H1 (cell line): ENCODE results near the gene TPRN. TPM values are rescaled to one million over a fixed set of nuclear protein-coding genes. Genes with fewer than 3 reads are reported as not detected.

Experiments
- CTCF ChIA-PET: fragments of 300-600 bp; sonication (Branson Sonifier 250); formaldehyde crosslinking; loops from one replicate; lab custom pipeline; 2021; ENCODE audit not compliant: partially characterized antibody; lab: Charles Lee
- POLR2A ChIA-PET: fragments of 300-600 bp; sonication (Branson Sonifier 250); formaldehyde crosslinking; loops from one replicate; lab custom pipeline; 2021; ENCODE audit warnings: inconsistent platforms; ENCODE audit not compliant: partially characterized antibody; lab: Charles Lee
- DNase-seq, 2 experiments: peaks; one replicate each; pipeline versions ENCODE4 v3.0.0 to v3.0.0-alpha.2; 2010 to 2022; ENCODE audit warnings: low spot score in 2 of 2, low read depth in 1 of 2, mixed read lengths in 1 of 2
- FAIRE-seq: peaks from 2 replicates; lab custom pipeline; 2011; peaks lifted over from hg19 to GRCh38; lab: Jason Lieb, UNC
- H2AFZ ChIP-seq: 2 replicates; pipeline ENCODE4 v1.8.1; 2012; ENCODE audit warnings: low read length, inconsistent platforms
- H2AK5ac ChIP-seq: 2 replicates; pipeline ENCODE4 v1.6.1; 2013; ENCODE audit warnings: low read depth, low read length
- H2BK120ac ChIP-seq: replicated peaks from 2 replicates; pipeline ENCODE3; 2013; ENCODE audit warnings: low read depth, low read length, inconsistent platforms
- H2BK12ac ChIP-seq: 2 replicates; pipeline ENCODE4 v1.6.1; 2013; ENCODE audit warnings: low read depth, low read length
- H2BK15ac ChIP-seq: 2 replicates; pipeline ENCODE4 v1.6.1; 2013; ENCODE audit warnings: low read length
- H2BK20ac ChIP-seq: 2 replicates; pipeline ENCODE4 v1.6.1; 2013; ENCODE audit warnings: low read length
- H2BK5ac ChIP-seq: 2 replicates; pipeline ENCODE4 v1.6.1; 2013; ENCODE audit warnings: low read depth, low read length
- H3K14ac ChIP-seq: 2 replicates; pipeline ENCODE4 v1.6.1; 2013; ENCODE audit warnings: inconsistent platforms; ENCODE audit not compliant: insufficient read length
- H3K18ac ChIP-seq: 2 replicates; pipeline ENCODE4 v1.6.1; 2013; ENCODE audit warnings: low read length; ENCODE audit errors: extremely low read depth
- H3K23ac ChIP-seq: 2 replicates; pipeline ENCODE4 v1.6.1; 2013; ENCODE audit warnings: inconsistent platforms; ENCODE audit not compliant: insufficient read length
- H3K23me2 ChIP-seq: 2 replicates; pipeline ENCODE4 v1.6.1; 2013; ENCODE audit warnings: low read depth, low read length
- H3K27ac ChIP-seq: 2 replicates; pipeline ENCODE4 v1.6.1; 2011; ENCODE audit warnings: low read depth, low read length, inconsistent platforms
- H3K27me3 ChIP-seq, 4 experiments: replicated peaks in 1 of 4; 1 replicate in 1 of 4; 2 replicates in 3 of 4; pipeline versions ENCODE4 v1.6.1 to v1.8.1; 2011 to 2013; ENCODE audit warnings: low read length in 3 of 4, mild to moderate bottlenecking in 3 of 4, inconsistent platforms in 2 of 4, mixed read lengths in 2 of 4, moderate library complexity in 1 of 4; ENCODE audit not compliant: control insufficient read depth in 3 of 4, insufficient read depth in 3 of 4; ENCODE audit errors: extremely low read depth in 1 of 4
- H3K36me3 ChIP-seq, 4 experiments: 2 replicates each; pipeline versions ENCODE4 v1.6.1 to v1.8.1; 2011 to 2013; ENCODE audit warnings: mild to moderate bottlenecking in 4 of 4, low read length in 3 of 4, moderate library complexity in 2 of 4, control low read depth in 1 of 4, inconsistent platforms in 1 of 4; ENCODE audit not compliant: insufficient read depth in 4 of 4, control insufficient read depth in 2 of 4
- H3K4ac ChIP-seq: replicated peaks from 2 replicates; pipeline ENCODE3; 2013; ENCODE audit warnings: low read length, low read depth, mixed read lengths, inconsistent platforms; ENCODE audit not compliant: insufficient read length
- H3K4me1 ChIP-seq, 4 experiments: replicated peaks in 1 of 4; 1 replicate in 1 of 4; 2 replicates in 3 of 4; pipeline versions ENCODE4 v1.6.1 to v1.8.1; 2011 to 2013; ENCODE audit warnings: low read length in 3 of 4, inconsistent platforms in 2 of 4, mixed read lengths in 1 of 4; ENCODE audit not compliant: insufficient read depth in 4 of 4, control insufficient read depth in 3 of 4
- H3K4me2 ChIP-seq, 2 experiments: 2 replicates each; pipeline versions ENCODE4 v1.6.1 to v1.8.1; 2011 to 2013; ENCODE audit warnings: low read depth in 2 of 2, low read length in 2 of 2, control low read depth in 1 of 2, inconsistent platforms in 1 of 2, mild to moderate bottlenecking in 1 of 2; ENCODE audit not compliant: insufficient read depth in 1 of 2
- H3K4me3 ChIP-seq, 4 experiments: fragments of 200-600, 300-600 bp in 1 of 4; sonication (generic), shearing (Covaris generic), sonication (Bioruptor Twin) in 1 of 4; 2 replicates each; pipeline versions ENCODE4 v1.5.1 to v1.8.1; 2011 to 2016; ENCODE audit warnings: low read length in 4 of 4, low read depth in 3 of 4, control low read depth in 2 of 4, inconsistent platforms in 2 of 4, mild to moderate bottlenecking in 2 of 4, mixed read lengths in 1 of 4, moderate library complexity in 1 of 4; ENCODE audit not compliant: insufficient read depth in 2 of 4; ENCODE audit errors: extremely low read depth in 1 of 4
- H3K56ac ChIP-seq: replicated peaks from 2 replicates; pipeline ENCODE3; 2013; ENCODE audit warnings: low read depth, mild to moderate bottlenecking, mixed read lengths, low read length, inconsistent platforms; ENCODE audit not compliant: insufficient read length
- H3K79me1 ChIP-seq: 2 replicates; pipeline ENCODE4 v1.6.1; 2013; ENCODE audit warnings: low read depth, low read length, control low read depth
- H3K79me2 ChIP-seq, 2 experiments: 2 replicates each; pipeline versions ENCODE4 v1.6.1 to v1.8.1; 2012 to 2013; ENCODE audit warnings: low read length in 2 of 2, mild to moderate bottlenecking in 2 of 2, inconsistent platforms in 1 of 2; ENCODE audit not compliant: insufficient read depth in 2 of 2, control insufficient read depth in 1 of 2
- H3K9ac ChIP-seq, 4 experiments: replicated peaks in 1 of 4; 1 replicate in 1 of 4; 2 replicates in 3 of 4; pipeline versions ENCODE4 v1.6.1 to v1.8.1; 2011 to 2013; ENCODE audit warnings: low read depth in 3 of 4, low read length in 3 of 4, control low read depth in 2 of 4, mild to moderate bottlenecking in 2 of 4, moderate library complexity in 2 of 4, inconsistent platforms in 1 of 4; ENCODE audit errors: extremely low read depth in 1 of 4
- H3K9me3 ChIP-seq, 2 experiments: 2 replicates each; pipeline versions ENCODE4 v1.6.1 to v1.8.1; 2012 to 2013; ENCODE audit warnings: mild to moderate bottlenecking in 2 of 2, moderate library complexity in 2 of 2, control low read depth in 1 of 2, inconsistent platforms in 1 of 2, low read depth in 1 of 2, low read length in 1 of 2, mixed read lengths in 1 of 2; ENCODE audit not compliant: insufficient read depth in 2 of 2
- H4K20me1 ChIP-seq, 2 experiments: replicated peaks in 1 of 2; 2 replicates each; pipeline versions ENCODE3 to v1.8.1; 2011 to 2013; ENCODE audit warnings: inconsistent platforms in 2 of 2, low read length in 2 of 2, mild to moderate bottlenecking in 1 of 2; ENCODE audit not compliant: insufficient read depth in 2 of 2, control insufficient read depth in 1 of 2
- H4K5ac ChIP-seq: 2 replicates; pipeline ENCODE4 v1.6.1; 2013; ENCODE audit warnings: low read length, low read depth, mixed read lengths, inconsistent platforms; ENCODE audit not compliant: insufficient read length
- H4K8ac ChIP-seq: 2 replicates; pipeline ENCODE4 v1.8.0; 2013; ENCODE audit warnings: mild to moderate bottlenecking, moderate library complexity, low read length, inconsistent platforms; ENCODE audit not compliant: insufficient read depth; ENCODE audit errors: extremely low read depth
- H4K91ac ChIP-seq: replicated peaks from 2 replicates; pipeline ENCODE3; 2013; ENCODE audit warnings: low read length, mixed read lengths, inconsistent platforms; ENCODE audit not compliant: insufficient read length
- ATF3 ChIP-seq: IDR thresholded peaks from 2 replicates; pipeline ENCODE4 v1.6.1; 2011; ENCODE audit warnings: low read depth, mild to moderate bottlenecking, low read length; ENCODE audit not compliant: insufficient read depth
- CBX5 ChIP-seq: fragments of 300-800, 300-1000 bp; sonication (generic); IDR thresholded peaks from 2 replicates; pipeline ENCODE4 v1.7.1; 2016; ENCODE audit warnings: antibody characterized with exemption, low read length, low read depth
- CREB1 ChIP-seq: IDR thresholded peaks from 2 replicates; pipeline ENCODE4 v1.6.1; 2012; ENCODE audit warnings: inconsistent platforms
- GABPA ChIP-seq: IDR thresholded peaks from 2 replicates; pipeline ENCODE4 v1.6.1; 2011; ENCODE audit warnings: mild to moderate bottlenecking, low read length, moderate library complexity, borderline replicate concordance; ENCODE audit not compliant: insufficient read depth
- POLR2A ChIP-seq, 2 experiments: IDR thresholded peaks; 1 replicate in 1 of 2; 2 replicates in 1 of 2; pipeline ENCODE4 v1.6.1; 2011; ENCODE audit warnings: low read depth in 2 of 2, low read length in 2 of 2, mild to moderate bottlenecking in 2 of 2; ENCODE audit errors: control extremely low read depth in 1 of 2
- RAD21 ChIP-seq, 2 experiments: IDR thresholded peaks in 1 of 2; conservative IDR thresholded peaks in 1 of 2; 2 replicates each; pipeline ENCODE4 v1.6.1; 2011; ENCODE audit warnings: low read depth in 2 of 2, low read length in 2 of 2, improper control_type of control experiment in 1 of 2, inconsistent platforms in 1 of 2, mild to moderate bottlenecking in 1 of 2, moderate library complexity in 1 of 2
- RBBP5 ChIP-seq: IDR thresholded peaks from 2 replicates; pipeline ENCODE4 v1.7.1; 2012; ENCODE audit warnings: low read depth, mild to moderate bottlenecking, inconsistent platforms, low read length, moderate library complexity, borderline replicate concordance
- RNF2 ChIP-seq: fragments of 200-900, 300-1000 bp; sonication (generic); IDR thresholded peaks from 2 replicates; pipeline ENCODE4 v1.7.1; 2016; ENCODE audit warnings: borderline replicate concordance, low read depth, mild to moderate bottlenecking, antibody characterized with exemption, low read length; ENCODE audit not compliant: poor library complexity, severe bottlenecking; ENCODE audit errors: missing control alignments
- SIRT6 ChIP-seq: IDR thresholded peaks from one replicate; pipeline ENCODE4 v1.7.1; 2012; ENCODE audit warnings: low read length, inconsistent platforms
- USF2 ChIP-seq: IDR thresholded peaks from 2 replicates; pipeline ENCODE4 v1.6.1; 2011; ENCODE audit warnings: low read length, improper control_type of control experiment
- WGBS, 2 experiments: shearing (Covaris generic) in 1 of 2; methylation state at CpG; one replicate each; pipeline versions ENCODE4 v1.1.6 to v1.1.7; 2013 to 2015; ENCODE audit warnings: low lambda C conversion rate in 2 of 2, mixed read lengths in 2 of 2, inconsistent platforms in 1 of 2, low coverage in 1 of 2, missing lambda C conversion rate in 1 of 2; ENCODE audit not compliant: insufficient replicate concordance in 2 of 2, insufficient coverage in 1 of 2, insufficient read length in 1 of 2; ENCODE audit errors: extremely low coverage in 1 of 2, missing lambda C conversion rate in 1 of 2; 5-methylcytosine and 5-hydroxymethylcytosine counted together
- polyA plus RNA-seq, 7 experiments: library from polyadenylated mRNA; depleted of rRNA in 3 of 7; stranded (reverse) in 5 of 7; unstranded in 2 of 7; fragments of >200 nt in 5 of 7; fragments of 200-250 nt in 2 of 7; gene quantifications; 1 replicate in 5 of 7; 2 replicates in 1 of 7; 4 replicates in 1 of 7; pipeline versions ENCODE4 v1.2.1 to v1.2.3, GENCODE V29; 2011 to 2013; ENCODE audit warnings: missing spikeins in 2 of 7, mixed read lengths in 2 of 7
- total RNA-seq: library from RNA; stranded (reverse); fragmentation: NEBNext Ultra II Directional; extraction: Animal tissue kit (Norgen Biotek cat#: 25700); gene quantifications from 2 replicates; pipeline ENCODE4 v1.2.1, GENCODE V29; 2021

Gene TPRN
- total and polyA plus RNA-seq, 2 of the 8 experiments (the other 6 are each of a cell fraction or from before 2014, with no cell fraction given) = 9.7 to 23.2 TPM

- Histone ChIP-seq H3K36me3 (no peaks in the 10 kb centered on the region), H3K9ac (no peak overlapping the region), H3K27ac (no peak overlapping the region), H4K91ac (peak overlapping the region; percentile 91), H4K8ac (peak overlapping the region; percentile 51), H3K14ac (no peak overlapping the region), H2BK120ac (no peak overlapping the region), H3K9me3 (no peaks in the 10 kb centered on the region), H3K27me3 (no peaks in the 10 kb centered on the region; a peak in 2 of 7 replicates), H3K18ac (no peak overlapping the region), H2BK20ac (no peak overlapping the region), H3K23ac (no peak overlapping the region), H3K79me2 (no peaks in the 10 kb centered on the region), H3K4ac (peak overlapping the region; percentile 85), H2AFZ (no peak overlapping the region), H4K5ac (no peak overlapping the region), H3K23me2 (peaks cover 18% of the 10 kb centered on the region; the same call in 1 of the 2 replicates), H3K4me2 (no peak overlapping the region), H2AK5ac (peak overlapping the region; percentile 70; the same call in 1 of the 2 replicates), H4K20me1 (no peaks in the 10 kb centered on the region), H2BK12ac (peak overlapping the region; percentile 68; the same call in 1 of the 2 replicates), H3K56ac (no peak overlapping the region), H2BK15ac (no peak overlapping the region), H2BK5ac (peak overlapping the region; percentile 90), H3K4me1 (peaks cover 0 to 24% (median 10%) of the 10 kb centered on the region in 4 experiments; a peak in 5 of 7 replicates), H3K4me3 (no peak overlapping the region), H3K79me1 (no peaks in the 10 kb centered on the region)
- FAIRE-seq (no peak), DNase-seq (no peak)
- ChIA-PET CTCF (interaction anchor here (1.0 to 20.2 kb wide), 16 partner anchors 13 to 438 kb away, joined by 3 to 204 read pairs (median 6); partner anchors contain the start of genes ANAPC2, LRRC26, SAPCD2 and SSNA1), POLR2A (interaction anchor here (1.1 to 69.9 kb wide), 5 partner anchors 8 to 37 kb away, joined by 4 to 1462 read pairs (median 7); partner anchors contain the start of genes ANAPC2, NDOR1, NELFB and SSNA1)
- 88% methylated on average over 21 of the region's 21 CpGs; no CpG with 5 or more reads in 1 of the 2 experiments for WGBS, 2 experiments
- TF ChIP-seq ATF3 (no peak), RBBP5 (no peak), RNF2 (no peak), RAD21 (IDR thresholded peaks at IDR 0.05 in 1 of 2, conservative IDR thresholded peaks at IDR 0.05 in 1 of 2; ENCODE audit: low read depth in 2 of 2, low read length in 2 of 2) (no peak), CBX5 (no peak), SIRT6 (no peak), USF2 (no peak), GABPA (no peak), POLR2A (IDR thresholded peaks at IDR 0.05; ENCODE audit: control extremely low read depth in 1 of 2, low read depth in 2 of 2, low read length in 2 of 2) (no peak), CREB1 (no peak)
Observed at GRCh38 chr9:137225699-137226331, 25.3 kb upstream of the TPRN start.
